RWPE2 (cell line): ENCODE results near the gene PRPF31.

Experiments
- ATAC-seq: fragments of 200-7000 bp; cut with Tn5 transposase; 3 replicates; pipeline ENCODE4 v1.9.1; 2021; ENCODE audit warnings: low read depth
- DNase-seq: peaks from one replicate; pipeline ENCODE4 v3.0.0-alpha.2; 2020; ENCODE audit warnings: low spot score
- H3K27ac ChIP-seq: fragments of 450-650 bp; 2 replicates; pipeline ENCODE4 v1.5.1; 2017; ENCODE audit warnings: mild to moderate bottlenecking; ENCODE audit not compliant: poor library complexity, severe bottlenecking
- H3K27me3 ChIP-seq: fragments of 250-450 bp; sonication (Bioruptor Pico); 2 replicates; pipeline ENCODE4 v1.5.1; 2021; ENCODE audit warnings: mild to moderate bottlenecking, moderate library complexity; ENCODE audit not compliant: insufficient read depth, poor library complexity, severe bottlenecking
- H3K36me3 ChIP-seq: fragments of 250-450 bp; sonication (Bioruptor Pico); 2 replicates; pipeline ENCODE4 v1.5.1; 2020; ENCODE audit warnings: low read depth, mild to moderate bottlenecking, moderate library complexity
- H3K4me1 ChIP-seq: fragments of 250-450 bp; sonication (Bioruptor Pico); 2 replicates; pipeline ENCODE4 v1.5.1; 2021; ENCODE audit warnings: mild to moderate bottlenecking, moderate library complexity; ENCODE audit not compliant: insufficient read depth, poor library complexity, severe bottlenecking
- H3K4me3 ChIP-seq: fragments of 250-450 bp; sonication (Bioruptor Pico); 2 replicates; pipeline ENCODE4 v1.5.1; 2021; ENCODE audit warnings: mild to moderate bottlenecking, moderate library complexity; ENCODE audit not compliant: severe bottlenecking
- H3K9me3 ChIP-seq: fragments of 250-450 bp; sonication (Bioruptor Pico); 2 replicates; pipeline ENCODE4 v1.5.1; 2021; ENCODE audit warnings: mild to moderate bottlenecking, moderate library complexity; ENCODE audit not compliant: severe bottlenecking
- TF ChIP-seq, protein P1 (sequence below): fragments of 450-650 bp; IDR thresholded peaks from one replicate; pipeline ENCODE4 v1.5.1; 2017; ENCODE audit warnings: mild to moderate bottlenecking, moderate library complexity; ENCODE audit not compliant: poor library complexity, severe bottlenecking

PRPF31 gene, protein sequence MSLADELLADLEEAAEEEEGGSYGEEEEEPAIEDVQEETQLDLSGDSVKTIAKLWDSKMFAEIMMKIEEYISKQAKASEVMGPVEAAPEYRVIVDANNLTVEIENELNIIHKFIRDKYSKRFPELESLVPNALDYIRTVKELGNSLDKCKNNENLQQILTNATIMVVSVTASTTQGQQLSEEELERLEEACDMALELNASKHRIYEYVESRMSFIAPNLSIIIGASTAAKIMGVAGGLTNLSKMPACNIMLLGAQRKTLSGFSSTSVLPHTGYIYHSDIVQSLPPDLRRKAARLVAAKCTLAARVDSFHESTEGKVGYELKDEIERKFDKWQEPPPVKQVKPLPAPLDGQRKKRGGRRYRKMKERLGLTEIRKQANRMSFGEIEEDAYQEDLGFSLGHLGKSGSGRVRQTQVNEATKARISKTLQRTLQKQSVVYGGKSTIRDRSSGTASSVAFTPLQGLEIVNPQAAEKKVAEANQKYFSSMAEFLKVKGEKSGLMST

DNA sequence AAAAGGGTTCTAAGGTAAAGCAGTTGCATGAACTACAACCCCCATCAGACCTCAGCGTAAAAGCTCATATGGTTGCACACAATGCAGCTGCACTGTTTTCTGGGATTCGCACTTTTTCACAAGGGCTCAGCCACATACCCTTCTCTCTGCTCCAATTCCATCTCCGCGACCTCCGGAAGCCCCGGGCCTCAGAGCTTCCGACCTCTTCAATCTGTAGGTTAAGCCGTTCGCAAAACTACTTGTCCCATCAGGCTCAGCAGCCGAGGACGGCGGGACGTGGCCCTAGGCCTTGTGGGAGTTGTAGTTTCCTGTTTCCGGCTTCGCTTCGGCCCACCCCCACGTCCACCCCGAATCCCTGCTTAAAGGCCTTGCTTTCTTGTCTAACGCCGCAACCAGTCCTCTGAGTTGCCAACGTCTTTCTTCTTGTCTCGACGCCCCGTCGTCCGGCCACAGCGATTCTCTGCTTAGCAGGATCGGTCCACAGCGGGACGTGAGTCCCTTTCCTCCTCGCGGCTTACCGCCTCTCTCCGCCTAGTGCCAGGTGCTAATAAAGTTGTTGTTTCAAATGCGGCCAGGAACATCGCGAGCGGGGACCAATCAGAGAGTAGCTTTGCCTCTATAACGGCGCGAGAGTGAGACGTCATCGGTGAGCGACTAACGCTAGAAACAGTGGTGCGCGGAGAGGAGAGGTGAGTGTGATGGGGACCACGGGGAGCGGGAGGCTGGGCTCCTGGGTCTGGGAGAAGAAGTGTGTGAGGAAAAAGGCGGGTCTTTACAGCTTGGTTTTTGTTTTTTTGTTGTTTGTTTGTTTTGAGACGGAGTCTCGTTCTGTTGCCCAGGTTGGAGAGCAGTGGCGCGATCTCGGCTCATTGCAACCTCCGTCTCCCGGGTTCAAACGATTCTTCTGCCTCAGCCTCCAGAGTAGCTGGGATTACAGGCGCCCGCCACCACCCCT, at the start of gene PRPF31, which contains the start of gene TFPT:
Gene PRPF31 (plus strand): TSS at position 646 of the 955 bp plus-strand sequence. CDS start 2,525 bp downstream, outside the sequence.
Gene TFPT (minus strand): TSS at position 549 of the 955 bp plus-strand sequence. CDS start 388 bp downstream, at position 161.
- no peaks in the 10 kb centered on the region for H3K27me3 ChIP-seq
- H3K4me1 ChIP-seq: peaks cover 5% of the 10 kb centered on the region
- H3K27ac ChIP-seq: peak within 1 kb of the TSS; percentile 49
- peaks cover 37% of the 10 kb centered on the region for H3K36me3 ChIP-seq
- H3K4me3 ChIP-seq: peak within 1 kb of the TSS; percentile 71
- TF ChIP-seq, protein P1, sequence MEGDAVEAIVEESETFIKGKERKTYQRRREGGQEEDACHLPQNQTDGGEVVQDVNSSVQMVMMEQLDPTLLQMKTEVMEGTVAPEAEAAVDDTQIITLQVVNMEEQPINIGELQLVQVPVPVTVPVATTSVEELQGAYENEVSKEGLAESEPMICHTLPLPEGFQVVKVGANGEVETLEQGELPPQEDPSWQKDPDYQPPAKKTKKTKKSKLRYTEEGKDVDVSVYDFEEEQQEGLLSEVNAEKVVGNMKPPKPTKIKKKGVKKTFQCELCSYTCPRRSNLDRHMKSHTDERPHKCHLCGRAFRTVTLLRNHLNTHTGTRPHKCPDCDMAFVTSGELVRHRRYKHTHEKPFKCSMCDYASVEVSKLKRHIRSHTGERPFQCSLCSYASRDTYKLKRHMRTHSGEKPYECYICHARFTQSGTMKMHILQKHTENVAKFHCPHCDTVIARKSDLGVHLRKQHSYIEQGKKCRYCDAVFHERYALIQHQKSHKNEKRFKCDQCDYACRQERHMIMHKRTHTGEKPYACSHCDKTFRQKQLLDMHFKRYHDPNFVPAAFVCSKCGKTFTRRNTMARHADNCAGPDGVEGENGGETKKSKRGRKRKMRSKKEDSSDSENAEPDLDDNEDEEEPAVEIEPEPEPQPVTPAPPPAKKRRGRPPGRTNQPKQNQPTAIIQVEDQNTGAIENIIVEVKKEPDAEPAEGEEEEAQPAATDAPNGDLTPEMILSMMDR: no peak
- peak; percentile 93 for ATAC-seq
- peak; percentile 94 for DNase-seq
- no peaks in the 10 kb centered on the region for H3K9me3 ChIP-seq

DNA sequence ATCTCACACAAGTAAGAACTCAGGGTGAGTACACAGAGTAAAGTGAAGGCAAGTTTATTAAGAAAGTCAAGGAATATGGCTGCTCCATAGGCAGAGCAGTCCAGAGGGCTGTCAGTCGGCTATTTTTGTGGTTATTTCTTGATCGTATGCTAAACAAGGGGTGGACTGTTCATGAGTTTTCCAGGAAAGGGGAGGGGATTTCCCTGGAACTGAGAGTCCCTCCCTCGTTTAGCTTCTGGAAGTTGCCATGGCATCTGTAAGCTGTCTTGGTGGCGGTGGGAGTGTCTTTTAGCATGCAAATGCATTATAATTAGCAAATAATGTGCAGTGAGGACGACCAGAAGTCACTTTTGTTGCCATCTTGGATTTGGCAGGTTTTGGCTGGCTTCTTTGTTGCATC, 46.1 kb upstream of the PRPF31 start:
- Histone ChIP-seq H3K36me3 (no peaks in the 10 kb centered on the region), H3K4me3 (no peak overlapping the region), H3K4me1 (no peaks in the 10 kb centered on the region), H3K9me3 (no peaks in the 10 kb centered on the region), H3K27ac (no peak overlapping the region), H3K27me3 (no peaks in the 10 kb centered on the region)
- ATAC-seq (no peak), DNase-seq (no peak)
- TF ChIP-seq, protein P1: no peak

DNA sequence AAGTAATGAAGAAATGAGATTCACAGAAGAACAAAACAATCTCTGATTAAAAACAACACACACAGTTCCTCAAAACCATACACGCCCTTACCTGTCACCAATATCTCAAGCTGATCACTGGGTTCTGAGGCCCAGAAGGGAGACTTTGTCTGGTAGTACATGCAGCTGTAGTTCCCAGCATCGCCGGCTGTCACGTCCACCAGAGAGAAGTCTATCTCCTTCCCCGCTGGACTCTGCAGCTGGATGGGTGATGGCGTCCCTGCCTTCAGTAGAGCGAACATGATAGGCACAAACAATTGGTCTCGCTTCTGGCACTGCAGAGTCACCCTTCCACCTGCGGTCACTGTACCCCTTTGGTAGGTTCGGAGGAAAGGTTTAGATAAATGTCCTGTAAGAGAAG, 41.7 kb upstream of the PRPF31 start:
- TF ChIP-seq, protein P1: no peak
- DNase-seq (no peak), ATAC-seq (no peak)
- H3K27ac ChIP-seq: no peak overlapping the region
- H3K9me3 ChIP-seq: no peaks in the 10 kb centered on the region
- no peak overlapping the region for H3K4me3 ChIP-seq
- no peaks in the 10 kb centered on the region for H3K4me1 ChIP-seq
- H3K36me3 ChIP-seq: no peaks in the 10 kb centered on the region
- no peaks in the 10 kb centered on the region for H3K27me3 ChIP-seq

DNA sequence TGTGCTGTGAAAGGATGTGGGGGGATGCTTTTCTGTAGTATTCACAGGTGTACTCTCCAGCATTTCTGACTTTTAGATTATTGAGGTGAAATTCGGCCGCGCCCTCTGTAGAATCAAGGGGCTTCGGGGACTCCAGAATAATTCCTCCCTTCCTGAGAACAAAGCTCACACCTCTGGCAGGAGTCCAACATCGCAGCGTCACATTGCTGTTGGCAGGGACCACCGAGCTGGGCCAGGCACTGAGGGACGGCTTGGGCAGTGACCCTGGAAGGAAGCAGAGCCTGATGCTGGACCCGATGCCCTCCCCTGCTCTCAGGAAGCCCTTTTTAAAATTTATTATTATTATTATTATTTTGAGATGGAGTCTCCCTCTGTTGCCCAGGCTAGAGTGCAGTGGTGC, 40.7 kb upstream of the PRPF31 start:
- Histone ChIP-seq H3K36me3 (no peaks in the 10 kb centered on the region), H3K4me1 (no peaks in the 10 kb centered on the region), H3K4me3 (no peak overlapping the region), H3K27me3 (no peaks in the 10 kb centered on the region), H3K9me3 (no peaks in the 10 kb centered on the region), H3K27ac (no peak overlapping the region)
- DNase-seq (no peak), ATAC-seq (no peak)
- TF ChIP-seq, protein P1: no peak
